PC-3 (cell line): ENCODE measurements around the gene RAX. TPM values are rescaled to one million over a fixed set of nuclear protein-coding genes. Genes with fewer than 3 reads are reported as not detected.

Experiments used
- ATAC-seq: fragments of 200-7000 bp; cut with Tn5 transposase; 2 replicates; pipeline ENCODE4 v1.9.1; 2020; ENCODE audit warnings: mild to moderate bottlenecking, moderate library complexity
- BruUV-seq: library from RNA; stranded (reverse); fragments of 400-500 nt; replicated peaks from 2 replicates; lab custom pipeline; 2021; lab: Mats Ljungman, UMichigan
- CTCF ChIA-PET: fragments of 300-600 bp; sonication (Branson Sonifier 250); formaldehyde crosslinking; loops from one replicate; lab custom pipeline; 2022; ENCODE audit warnings: antibody characterized with exemption; lab: Charles Lee
- POLR2A ChIA-PET: fragments of 300-600 bp; sonication (Branson Sonifier 250); formaldehyde crosslinking; loops from one replicate; lab custom pipeline; 2022; ENCODE audit warnings: antibody characterized with exemption; ENCODE audit not compliant: unreplicated experiment; lab: Charles Lee
- DNase-seq: peaks from one replicate; pipeline ENCODE4 v3.0.0-alpha.2; 2015
- H2AFZ ChIP-seq: fragments of 300-600 bp; sonication (generic); 2 replicates; pipeline ENCODE4 v1.6.0; 2016; ENCODE audit warnings: antibody characterized with exemption, low read length
- H3F3A ChIP-seq: fragments of 300-600 bp; sonication (generic); one replicate; pipeline ENCODE4 v1.6.0; 2017; ENCODE audit warnings: antibody characterized with exemption, low read length, control low read depth, mild to moderate bottlenecking; ENCODE audit not compliant: unreplicated experiment
- H3K27ac ChIP-seq: fragments of 300-600 bp; sonication (generic); 2 replicates; pipeline ENCODE4 v1.5.1; 2016; ENCODE audit warnings: mild to moderate bottlenecking, low read length
- H3K27me3 ChIP-seq: fragments of 300-600 bp; sonication (generic); 2 replicates; pipeline ENCODE4 v1.6.1; 2016; ENCODE audit warnings: low read length, mixed read lengths
- H3K36me3 ChIP-seq: fragments of 300-600 bp; sonication (generic); 2 replicates; pipeline ENCODE4 v1.6.1; 2016; ENCODE audit warnings: low read depth, mixed run types, low read length, mixed read lengths
- H3K4me1 ChIP-seq: fragments of 300-600 bp; sonication (generic); 2 replicates; pipeline ENCODE4 v1.5.1; 2016; ENCODE audit warnings: low read length; ENCODE audit not compliant: insufficient read depth
- H3K4me2 ChIP-seq: fragments of 300-600 bp; sonication (generic); 2 replicates; pipeline ENCODE4 v1.6.0; 2016; ENCODE audit warnings: low read length
- H3K4me3 ChIP-seq: fragments of 300-600 bp; sonication (generic); 2 replicates; pipeline ENCODE4 v1.5.1; 2016; ENCODE audit warnings: mild to moderate bottlenecking, low read length, mixed read lengths
- H3K79me2 ChIP-seq: fragments of 300-600 bp; sonication (generic); 2 replicates; pipeline ENCODE4 v1.6.1; 2017; ENCODE audit warnings: low read length, mixed read lengths
- H3K9ac ChIP-seq: fragments of 300-600 bp; sonication (generic); 2 replicates; pipeline ENCODE4 v1.6.0; 2016; ENCODE audit warnings: mild to moderate bottlenecking, low read length
- H3K9me2 ChIP-seq: fragments of 300-600 bp; sonication (generic); replicated peaks from 2 replicates; pipeline ENCODE4 v1.6.1; 2016; ENCODE audit warnings: mixed run types, low read length, mixed read lengths
- H3K9me3 ChIP-seq: fragments of 300-600 bp; sonication (generic); 2 replicates; pipeline ENCODE4 v1.6.1; 2016; ENCODE audit warnings: low read length, mixed read lengths
- H4K20me1 ChIP-seq: fragments of 300-600 bp; sonication (generic); 2 replicates; pipeline ENCODE4 v1.6.1; 2016; ENCODE audit warnings: low read length, mixed read lengths
- EZH2 ChIP-seq: fragments of 300-600 bp; sonication (generic); IDR thresholded peaks from one replicate; pipeline ENCODE4 v1.6.1; 2017; ENCODE audit warnings: antibody characterized with exemption, mild to moderate bottlenecking, low read length; ENCODE audit not compliant: unreplicated experiment
- EZH2phosphoT487 ChIP-seq: fragments of 300-600 bp; sonication (generic); IDR thresholded peaks from 2 replicates; pipeline ENCODE4 v1.6.1; 2018; ENCODE audit warnings: mild to moderate bottlenecking, antibody characterized with exemption, low read length, borderline replicate concordance
- intact Hi-C: fragments of 100-400 bp; cut with micrococcal nuclease; formaldehyde crosslinking; loops from 2 replicates; pipeline ENCODE4 v1.9.0; 2023
- total RNA-seq: library from RNA; depleted of rRNA; stranded (reverse); fragments of >200 nt; gene quantifications from 2 replicates; pipeline ENCODE4 v1.2.3, GENCODE V29; 2014
- TF ChIP-seq, protein P1 (sequence below): fragments of 300-600 bp; sonication (generic); conservative IDR thresholded peaks from 2 replicates; pipeline ENCODE4 v1.5.1; 2017; ENCODE audit warnings: antibody characterized with exemption, low read depth, mild to moderate bottlenecking, low read length

RAX gene
- total RNA-seq, 1 experiment from 2014 or later, result not detected

DNA sequence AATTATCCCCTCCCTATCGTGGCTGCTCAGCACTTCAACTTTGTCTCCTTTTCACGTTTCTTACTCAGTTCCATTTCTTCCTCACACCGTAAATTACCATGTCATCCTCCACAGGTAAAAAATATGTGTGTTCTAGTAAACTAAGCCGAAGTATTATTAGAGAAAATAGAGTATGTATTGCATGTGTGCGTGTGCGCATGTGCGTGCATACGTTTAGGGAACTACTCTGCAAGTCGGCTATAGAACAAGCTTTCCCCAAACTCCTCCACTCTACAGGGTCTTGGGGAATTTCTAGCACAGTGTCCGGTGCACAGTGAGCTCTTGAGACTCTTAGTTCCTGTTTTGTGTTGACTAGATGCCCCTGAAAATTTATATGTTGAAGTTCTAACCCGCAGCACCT, 9.1 kb upstream of the RAX start:
- no peaks in the 10 kb centered on the region for H4K20me1 ChIP-seq
- ATAC-seq, result no peak
- H3K27me3 ChIP-seq, result peaks cover 15% of the 10 kb centered on the region
- no peaks in the 10 kb centered on the region for H3K79me2 ChIP-seq
- BruUV-seq, result no TSS peak
- CTCF ChIA-PET, result no interaction called here
- H3K9me2 ChIP-seq, result no peaks in the 10 kb centered on the region
- H3K9ac ChIP-seq, result no peak overlapping the region
- H3K4me2 ChIP-seq, result no peak overlapping the region
- TF ChIP-seq EZH2phosphoT487, result no peak
- TF ChIP-seq EZH2, result no peak
- TF ChIP-seq, protein P1, sequence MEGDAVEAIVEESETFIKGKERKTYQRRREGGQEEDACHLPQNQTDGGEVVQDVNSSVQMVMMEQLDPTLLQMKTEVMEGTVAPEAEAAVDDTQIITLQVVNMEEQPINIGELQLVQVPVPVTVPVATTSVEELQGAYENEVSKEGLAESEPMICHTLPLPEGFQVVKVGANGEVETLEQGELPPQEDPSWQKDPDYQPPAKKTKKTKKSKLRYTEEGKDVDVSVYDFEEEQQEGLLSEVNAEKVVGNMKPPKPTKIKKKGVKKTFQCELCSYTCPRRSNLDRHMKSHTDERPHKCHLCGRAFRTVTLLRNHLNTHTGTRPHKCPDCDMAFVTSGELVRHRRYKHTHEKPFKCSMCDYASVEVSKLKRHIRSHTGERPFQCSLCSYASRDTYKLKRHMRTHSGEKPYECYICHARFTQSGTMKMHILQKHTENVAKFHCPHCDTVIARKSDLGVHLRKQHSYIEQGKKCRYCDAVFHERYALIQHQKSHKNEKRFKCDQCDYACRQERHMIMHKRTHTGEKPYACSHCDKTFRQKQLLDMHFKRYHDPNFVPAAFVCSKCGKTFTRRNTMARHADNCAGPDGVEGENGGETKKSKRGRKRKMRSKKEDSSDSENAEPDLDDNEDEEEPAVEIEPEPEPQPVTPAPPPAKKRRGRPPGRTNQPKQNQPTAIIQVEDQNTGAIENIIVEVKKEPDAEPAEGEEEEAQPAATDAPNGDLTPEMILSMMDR, result no peak
- H3K9me3 ChIP-seq, result no peaks in the 10 kb centered on the region
- no peak for DNase-seq
- H3K36me3 ChIP-seq, result no peaks in the 10 kb centered on the region
- no peak overlapping the region for H2AFZ ChIP-seq
- H3F3A ChIP-seq, result no peaks in the 10 kb centered on the region
- no peaks in the 10 kb centered on the region for H3K4me1 ChIP-seq
- intact Hi-C loops, result no loop called here
- no peak overlapping the region for H3K4me3 ChIP-seq
- POLR2A ChIA-PET, result no interaction called here
- H3K27ac ChIP-seq, result no peak overlapping the region

GRCh38 chr18:59279722-59280121, 6.5 kb upstream of the RAX start:
- intact Hi-C loops, result no loop called here

GRCh38 chr18:59279193-59279592, 5.9 kb upstream of the RAX start:
- no peaks in the 10 kb centered on the region for H3K79me2 ChIP-seq
- intact Hi-C loops, result no loop called here
- H3K27me3 ChIP-seq, result peaks cover 25% of the 10 kb centered on the region
- H3K4me2 ChIP-seq, result no peak overlapping the region
- no peaks in the 10 kb centered on the region for H4K20me1 ChIP-seq
- H3K4me3 ChIP-seq, result no peak overlapping the region
- no peaks in the 10 kb centered on the region for H3K9me2 ChIP-seq
- no peaks in the 10 kb centered on the region for H3F3A ChIP-seq
- no TSS peak for BruUV-seq
- ATAC-seq (no peak), DNase-seq (no peak)
- H3K36me3 ChIP-seq, result no peaks in the 10 kb centered on the region
- H3K9ac ChIP-seq, result no peak overlapping the region
- no peaks in the 10 kb centered on the region for H3K9me3 ChIP-seq
- H3K27ac ChIP-seq, result no peak overlapping the region
- ChIA-PET POLR2A (no interaction called here), CTCF (interaction anchor here (0.6 kb wide), 1 partner anchor 123 kb away, joined by 3 read pairs; no protein-coding TSS in a partner anchor)
- H3K4me1 ChIP-seq, result no peaks in the 10 kb centered on the region
- H2AFZ ChIP-seq, result no peak overlapping the region
- TF ChIP-seq EZH2phosphoT487 (no peak), EZH2 (no peak)
- TF ChIP-seq, protein P1, result no peak

More at GRCh38 chr18:59279722-59280121, 6.5 kb upstream of the RAX start:
- no peak overlapping the region for H3K9ac ChIP-seq
- ChIA-PET POLR2A (no interaction called here), CTCF (no interaction called here)
- no TSS peak for BruUV-seq
- DNase-seq, result no peak
- no peak overlapping the region for H3K27ac ChIP-seq
- no peaks in the 10 kb centered on the region for H4K20me1 ChIP-seq
- no peak for ATAC-seq
- H2AFZ ChIP-seq, result no peak overlapping the region
- no peaks in the 10 kb centered on the region for H3F3A ChIP-seq
- no peaks in the 10 kb centered on the region for H3K9me3 ChIP-seq
- H3K4me3 ChIP-seq, result no peak overlapping the region
- no peaks in the 10 kb centered on the region for H3K36me3 ChIP-seq
- H3K79me2 ChIP-seq, result no peaks in the 10 kb centered on the region
- H3K9me2 ChIP-seq, result no peaks in the 10 kb centered on the region
- H3K4me1 ChIP-seq, result no peaks in the 10 kb centered on the region
- peaks cover 20% of the 10 kb centered on the region for H3K27me3 ChIP-seq
- TF ChIP-seq EZH2phosphoT487 (no peak), EZH2 (no peak)
- TF ChIP-seq, protein P1, result no peak
- H3K4me2 ChIP-seq, result no peak overlapping the region
